Karpas-422 (cell line): ENCODE measurements around the gene SLC25A34. TPM values are rescaled to one million over a fixed set of nuclear protein-coding genes. Genes with fewer than 3 reads are reported as not detected.

ENCODE experiments used
- DNase-seq: peaks from one replicate; pipeline ENCODE4 v3.0.0-alpha.2; 2015
- H2AFZ ChIP-seq: fragments of 200-600 bp; sonication (generic); 2 replicates; pipeline ENCODE4 v1.6.1; 2014; ENCODE audit warnings: antibody characterized with exemption, low read length, mixed read lengths
- H3K27ac ChIP-seq: fragments of 200-600 bp; sonication (generic); 2 replicates; pipeline ENCODE4 v1.5.1; 2014; ENCODE audit warnings: mild to moderate bottlenecking, low read length, moderate library complexity
- H3K27me3 ChIP-seq: fragments of 200-600 bp; sonication (generic); 2 replicates; pipeline ENCODE4 v1.6.1; 2014; ENCODE audit warnings: low read length, mixed read lengths
- H3K36me3 ChIP-seq: fragments of 200-600 bp; sonication (generic); 2 replicates; pipeline ENCODE4 v1.6.1; 2014; ENCODE audit warnings: low read length, mixed read lengths; ENCODE audit not compliant: insufficient read depth
- H3K4me1 ChIP-seq: fragments of 200-600 bp; sonication (generic); 2 replicates; pipeline ENCODE4 v1.6.1; 2014; ENCODE audit warnings: mild to moderate bottlenecking, low read length, mixed read lengths
- H3K4me2 ChIP-seq: fragments of 200-600 bp; sonication (generic); 2 replicates; pipeline ENCODE4 v1.6.1; 2014; ENCODE audit warnings: low read length, low read depth, mild to moderate bottlenecking; ENCODE audit not compliant: poor library complexity, severe bottlenecking
- H3K4me3 ChIP-seq: fragments of 200-600 bp; sonication (generic); 2 replicates; pipeline ENCODE4 v1.5.1; 2014; ENCODE audit warnings: mild to moderate bottlenecking, antibody characterized with exemption, low read length, mixed read lengths
- H3K79me2 ChIP-seq: fragments of 200-600 bp; sonication (generic); 2 replicates; pipeline ENCODE4 v1.6.1; 2014; ENCODE audit warnings: mild to moderate bottlenecking, low read length, mixed read lengths
- H3K9ac ChIP-seq: fragments of 200-600 bp; sonication (generic); 2 replicates; pipeline ENCODE4 v1.6.0; 2014; ENCODE audit warnings: low read length
- H3K9me2 ChIP-seq: fragments of 200-600 bp; sonication (generic), shearing (Covaris generic); replicated peaks from 2 replicates; pipeline ENCODE4 v1.6.0; 2014; ENCODE audit warnings: mild to moderate bottlenecking, low read length, moderate library complexity; ENCODE audit not compliant: insufficient read depth
- H3K9me3 ChIP-seq: fragments of 300-700, 200-600 bp; sonication (generic); 2 replicates; pipeline ENCODE4 v1.6.1; 2014; ENCODE audit warnings: low read length, mixed read lengths
- H4K20me1 ChIP-seq: fragments of 200-600 bp; sonication (generic); 2 replicates; pipeline ENCODE4 v1.6.1; 2014; ENCODE audit warnings: mild to moderate bottlenecking, antibody characterized with exemption, low read length, low read depth; ENCODE audit not compliant: insufficient read depth
- total RNA-seq: library from RNA; depleted of rRNA; stranded (reverse); fragments of >200 nt; shearing (Covaris generic); gene quantifications from 2 replicates; pipeline ENCODE4 v1.2.3, GENCODE V29; 2014; ENCODE audit warnings: low replicate concordance

Gene SLC25A34
- total RNA-seq, 1 experiment from 2014 or later = 0.52 TPM

- H3K4me2 ChIP-seq = no peak overlapping the region
- H3K9ac ChIP-seq = no peak overlapping the region
- H3K4me1 ChIP-seq = no peaks in the 10 kb centered on the region
- DNase-seq = no peak
- H3K27me3 ChIP-seq = no peaks in the 10 kb centered on the region
- H3K9me3 ChIP-seq = no peaks in the 10 kb centered on the region
- no peaks in the 10 kb centered on the region for H3K36me3 ChIP-seq
- no peak overlapping the region for H2AFZ ChIP-seq
- no peaks in the 10 kb centered on the region for H4K20me1 ChIP-seq
- no peaks in the 10 kb centered on the region for H3K9me2 ChIP-seq
- H3K79me2 ChIP-seq = no peaks in the 10 kb centered on the region
- no peak overlapping the region for H3K27ac ChIP-seq
- H3K4me3 ChIP-seq = no peak overlapping the region
These were observed 2.5 kb downstream of the SLC25A34 start for GRCh38 chr1:15738416-15739113.

- H3K4me1 ChIP-seq = no peaks in the 10 kb centered on the region
- H3K27me3 ChIP-seq = no peaks in the 10 kb centered on the region
- no peak for DNase-seq
- H2AFZ ChIP-seq = no peak overlapping the region
- no peaks in the 10 kb centered on the region for H4K20me1 ChIP-seq
- H3K27ac ChIP-seq = no peak overlapping the region
- no peaks in the 10 kb centered on the region for H3K9me2 ChIP-seq
- H3K9ac ChIP-seq = no peak overlapping the region
- no peaks in the 10 kb centered on the region for H3K9me3 ChIP-seq
- no peaks in the 10 kb centered on the region for H3K79me2 ChIP-seq
- H3K4me2 ChIP-seq = no peak overlapping the region
- H3K4me3 ChIP-seq = no peak overlapping the region
- no peaks in the 10 kb centered on the region for H3K36me3 ChIP-seq
These were observed 3.2 kb downstream of the SLC25A34 start for GRCh38 chr1:15739259-15739658.

GRCh38 chr1:15739745-15740144 is 3.7 kb downstream of the SLC25A34 start:
- Histone ChIP-seq H3K4me2 (no peak overlapping the region), H3K9me3 (no peaks in the 10 kb centered on the region), H3K9ac (no peak overlapping the region), H3K27me3 (no peaks in the 10 kb centered on the region), H3K4me3 (no peak overlapping the region), H3K27ac (no peak overlapping the region), H4K20me1 (no peaks in the 10 kb centered on the region), H3K9me2 (no peaks in the 10 kb centered on the region), H2AFZ (no peak overlapping the region), H3K36me3 (no peaks in the 10 kb centered on the region), H3K79me2 (no peaks in the 10 kb centered on the region), H3K4me1 (no peaks in the 10 kb centered on the region)
- DNase-seq = peak; percentile 50

GRCh38 chr1:15740924-15741850 is 5.1 kb downstream of the SLC25A34 start:
- peak; percentile 88 for DNase-seq
- H3K4me2 ChIP-seq = no peak overlapping the region

GRCh38 chr1:15742339-15742801 is 6.3 kb downstream of the SLC25A34 start, which contains the start of gene TMEM82:
Gene TMEM82, plus strand, starts transcription at chr1:15742499. Its CDS starts 61 bp downstream, at chr1:15742560.
- H3K4me3 ChIP-seq = no peak within 1 kb of the TSS
- H3K36me3 ChIP-seq = no peaks in the 10 kb centered on the region
- H3K79me2 ChIP-seq = no peaks in the 10 kb centered on the region
- H3K27me3 ChIP-seq = no peaks in the 10 kb centered on the region
- no peaks in the 10 kb centered on the region for H3K4me1 ChIP-seq
- no peak within 1 kb of the TSS for H3K27ac ChIP-seq
- no peaks in the 10 kb centered on the region for H3K9me2 ChIP-seq
- no peak for DNase-seq
- H2AFZ ChIP-seq = no peak within 1 kb of the TSS
- no peak within 1 kb of the TSS for H3K4me2 ChIP-seq
- no peak within 1 kb of the TSS for H3K9ac ChIP-seq
- no peaks in the 10 kb centered on the region for H3K9me3 ChIP-seq
- H4K20me1 ChIP-seq = no peaks in the 10 kb centered on the region

More at GRCh38 chr1:15740924-15741850, 5.1 kb downstream of the SLC25A34 start:
- Histone ChIP-seq H3K4me1 (no peaks in the 10 kb centered on the region), H4K20me1 (no peaks in the 10 kb centered on the region), H3K27me3 (no peaks in the 10 kb centered on the region), H2AFZ (no peak overlapping the region), H3K4me3 (no peak overlapping the region), H3K9me2 (no peaks in the 10 kb centered on the region), H3K9ac (no peak overlapping the region), H3K9me3 (no peaks in the 10 kb centered on the region), H3K79me2 (no peaks in the 10 kb centered on the region), H3K36me3 (no peaks in the 10 kb centered on the region), H3K27ac (no peak overlapping the region)

- no peaks in the 10 kb centered on the region for H3K9me2 ChIP-seq
- DNase-seq = no peak
- no peaks in the 10 kb centered on the region for H3K79me2 ChIP-seq
- no peaks in the 10 kb centered on the region for H3K4me1 ChIP-seq
- H2AFZ ChIP-seq = no peak overlapping the region
- no peak overlapping the region for H3K4me3 ChIP-seq
- H3K27me3 ChIP-seq = no peaks in the 10 kb centered on the region
- H4K20me1 ChIP-seq = no peaks in the 10 kb centered on the region
- no peaks in the 10 kb centered on the region for H3K36me3 ChIP-seq
- H3K27ac ChIP-seq = no peak overlapping the region
- H3K9me3 ChIP-seq = no peaks in the 10 kb centered on the region
- H3K4me2 ChIP-seq = no peak overlapping the region
- H3K9ac ChIP-seq = no peak overlapping the region
These were observed 8.1 kb downstream of the SLC25A34 start for GRCh38 chr1:15744122-15744679.

GRCh38 chr1:15747378-15747777 is 11.3 kb downstream of the SLC25A34 start:
- no peaks in the 10 kb centered on the region for H3K79me2 ChIP-seq
- no peaks in the 10 kb centered on the region for H3K9me3 ChIP-seq
- no peak overlapping the region for H2AFZ ChIP-seq
- H3K4me3 ChIP-seq = no peak overlapping the region
- H3K4me2 ChIP-seq = no peak overlapping the region
- H3K36me3 ChIP-seq = no peaks in the 10 kb centered on the region
- H3K4me1 ChIP-seq = no peaks in the 10 kb centered on the region
- no peaks in the 10 kb centered on the region for H3K9me2 ChIP-seq
- H3K9ac ChIP-seq = no peak overlapping the region
- H4K20me1 ChIP-seq = no peaks in the 10 kb centered on the region
- no peak for DNase-seq
- no peaks in the 10 kb centered on the region for H3K27me3 ChIP-seq
- H3K27ac ChIP-seq = no peak overlapping the region

GRCh38 chr1:15748264-15748663 is 12.2 kb downstream of the SLC25A34 start:
- Histone ChIP-seq H3K36me3 (no peaks in the 10 kb centered on the region), H3K9me2 (no peaks in the 10 kb centered on the region), H3K9me3 (no peaks in the 10 kb centered on the region), H3K27me3 (no peaks in the 10 kb centered on the region), H3K27ac (no peak overlapping the region), H3K4me1 (no peaks in the 10 kb centered on the region), H3K4me3 (no peak overlapping the region), H3K9ac (no peak overlapping the region), H3K4me2 (no peak overlapping the region), H3K79me2 (no peaks in the 10 kb centered on the region), H2AFZ (no peak overlapping the region), H4K20me1 (no peaks in the 10 kb centered on the region)
- DNase-seq = no peak
